Endothelial cell (in vitro differentiated cells): ENCODE data around the gene TMPRSS11B. TPM values are rescaled to one million over a fixed set of nuclear protein-coding genes. Genes with fewer than 3 reads are reported as not detected.

ENCODE experiments used
- DNase-seq: peaks from one replicate; pipeline ENCODE4 v3.0.0; 2021; ENCODE audit warnings: low spot score
- H3K27ac Mint-ChIP-seq: one replicate; pipeline ENCODE4 v1.8.0; 2021; ENCODE audit warnings: mixed read lengths, inconsistent platforms; ENCODE audit not compliant: unreplicated experiment
- H3K27me3 Mint-ChIP-seq: one replicate; pipeline ENCODE4 v1.8.0; 2021; ENCODE audit warnings: mild to moderate bottlenecking, moderate library complexity, mixed read lengths, inconsistent platforms; ENCODE audit not compliant: unreplicated experiment
- H3K36me3 Mint-ChIP-seq: one replicate; pipeline ENCODE4 v1.8.0; 2021; ENCODE audit warnings: mild to moderate bottlenecking, low read depth, mixed read lengths, inconsistent platforms; ENCODE audit not compliant: unreplicated experiment
- H3K4me1 Mint-ChIP-seq: one replicate; pipeline ENCODE4 v1.8.0; 2021; ENCODE audit warnings: mild to moderate bottlenecking, mixed read lengths, inconsistent platforms; ENCODE audit not compliant: unreplicated experiment
- H3K4me3 Mint-ChIP-seq: one replicate; pipeline ENCODE4 v1.8.0; 2021; ENCODE audit warnings: mild to moderate bottlenecking, mixed read lengths, inconsistent platforms; ENCODE audit not compliant: unreplicated experiment
- H3K9me3 Mint-ChIP-seq: one replicate; pipeline ENCODE4 v1.8.0; 2021; ENCODE audit warnings: mixed read lengths, inconsistent platforms; ENCODE audit not compliant: unreplicated experiment
- CTCF ChIP-seq: fragments of 200-600 bp; sonication (generic); IDR thresholded peaks from one replicate; pipeline ENCODE4 v1.5.0; 2021; ENCODE audit warnings: antibody characterized with exemption; ENCODE audit not compliant: unreplicated experiment
- total RNA-seq: library from RNA; stranded (reverse); fragmentation: NEBNext Ultra II Directional; extraction: Animal tissue kit (Norgen Biotek cat#: 25700); gene quantifications from one replicate; pipeline ENCODE4 v1.2.1, GENCODE V29; 2021; ENCODE audit not compliant: unreplicated experiment

TMPRSS11B gene
- total RNA-seq, 1 donor from 2014 or later: 0.56 TPM

- Mint-ChIP-seq H3K27ac (no peak overlapping the region), H3K4me1 (no peaks in the 10 kb centered on the region), H3K27me3 (no peaks in the 10 kb centered on the region), H3K36me3 (no peaks in the 10 kb centered on the region), H3K4me3 (no peak overlapping the region), H3K9me3 (no peaks in the 10 kb centered on the region)
- no peak for DNase-seq
- no peak for TF ChIP-seq CTCF
Measured at GRCh38 chr4:68187145-68187544, 58.3 kb downstream of the TMPRSS11B start.

GRCh38 chr4:68184923-68185322 is 60.6 kb downstream of the TMPRSS11B start:
- no peak for DNase-seq
- no peaks in the 10 kb centered on the region for H3K36me3 Mint-ChIP-seq
- TF ChIP-seq CTCF: no peak
- H3K27me3 Mint-ChIP-seq: no peaks in the 10 kb centered on the region
- H3K4me3 Mint-ChIP-seq: no peak overlapping the region
- no peaks in the 10 kb centered on the region for H3K4me1 Mint-ChIP-seq
- no peaks in the 10 kb centered on the region for H3K9me3 Mint-ChIP-seq
- H3K27ac Mint-ChIP-seq: no peak overlapping the region

- no peak overlapping the region for H3K4me3 Mint-ChIP-seq
- H3K9me3 Mint-ChIP-seq: no peaks in the 10 kb centered on the region
- no peak for TF ChIP-seq CTCF
- no peak for DNase-seq
- H3K27me3 Mint-ChIP-seq: no peaks in the 10 kb centered on the region
- no peaks in the 10 kb centered on the region for H3K4me1 Mint-ChIP-seq
- no peaks in the 10 kb centered on the region for H3K36me3 Mint-ChIP-seq
- H3K27ac Mint-ChIP-seq: no peak overlapping the region
Measured at GRCh38 chr4:68183417-68183816, 62.1 kb downstream of the TMPRSS11B start.

GRCh38 chr4:68182382-68182820 is 63.1 kb downstream of the TMPRSS11B start:
- H3K27ac Mint-ChIP-seq: no peak overlapping the region
- H3K4me1 Mint-ChIP-seq: no peaks in the 10 kb centered on the region
- no peaks in the 10 kb centered on the region for H3K36me3 Mint-ChIP-seq
- DNase-seq: no peak
- no peak overlapping the region for H3K4me3 Mint-ChIP-seq
- no peak for TF ChIP-seq CTCF
- H3K9me3 Mint-ChIP-seq: no peaks in the 10 kb centered on the region
- H3K27me3 Mint-ChIP-seq: no peaks in the 10 kb centered on the region

- H3K27ac Mint-ChIP-seq: no peak overlapping the region
- H3K9me3 Mint-ChIP-seq: no peaks in the 10 kb centered on the region
- no peak overlapping the region for H3K4me3 Mint-ChIP-seq
- TF ChIP-seq CTCF: no peak
- no peaks in the 10 kb centered on the region for H3K4me1 Mint-ChIP-seq
- no peak for DNase-seq
- H3K36me3 Mint-ChIP-seq: no peaks in the 10 kb centered on the region
- no peaks in the 10 kb centered on the region for H3K27me3 Mint-ChIP-seq
Measured at GRCh38 chr4:68180849-68181526, 64.5 kb downstream of the TMPRSS11B start.
